Hepatocyte (in vitro differentiated cells): ENCODE data around the gene TEAD1. TPM values are rescaled to one million over a fixed set of nuclear protein-coding genes. Genes with fewer than 3 reads are reported as not detected.

Experiments
- DNase-seq: peaks from one replicate; pipeline ENCODE4 v3.0.0-alpha.2; 2016; ENCODE audit warnings: low spot score
- H2AFZ ChIP-seq: fragments of 200-600 bp; sonication (generic); 2 replicates; pipeline ENCODE4 v1.6.0; 2016; ENCODE audit warnings: antibody characterized with exemption, mild to moderate bottlenecking
- H3K27ac ChIP-seq: fragments of 200-600 bp; sonication (generic); 2 replicates; pipeline ENCODE4 v1.5.1; 2016; ENCODE audit warnings: mild to moderate bottlenecking
- H3K27me3 ChIP-seq: fragments of 200-600 bp; sonication (generic); 2 replicates; pipeline ENCODE4 v1.6.1; 2016
- H3K36me3 ChIP-seq: fragments of 200-600 bp; sonication (generic); replicated peaks from 2 replicates; pipeline ENCODE4 v1.5.1; 2016; ENCODE audit warnings: low read depth; ENCODE audit not compliant: insufficient read depth
- H3K4me1 ChIP-seq: fragments of 200-600 bp; sonication (generic); 2 replicates; pipeline ENCODE4 v1.5.1; 2016; ENCODE audit warnings: mild to moderate bottlenecking, moderate library complexity; ENCODE audit not compliant: insufficient read depth
- H3K4me2 ChIP-seq: fragments of 200-600 bp; sonication (generic); 2 replicates; pipeline ENCODE4 v1.6.0; 2016
- H3K4me3 ChIP-seq: fragments of 200-600 bp; sonication (generic); 2 replicates; pipeline ENCODE4 v1.5.1; 2016; ENCODE audit warnings: mild to moderate bottlenecking
- H3K79me2 ChIP-seq: fragments of 200-600 bp; sonication (generic); 2 replicates; pipeline ENCODE4 v1.6.0; 2017; ENCODE audit warnings: mild to moderate bottlenecking
- H3K9me2 ChIP-seq: fragments of 200-600 bp; sonication (generic); replicated peaks from 2 replicates; pipeline ENCODE4 v1.6.0; 2017; ENCODE audit warnings: mild to moderate bottlenecking; ENCODE audit not compliant: insufficient read depth
- H3K9me3 ChIP-seq: fragments of 200-600 bp; sonication (generic); 2 replicates; pipeline ENCODE4 v1.5.1; 2016; ENCODE audit warnings: low read depth, mild to moderate bottlenecking
- H4K20me1 ChIP-seq: fragments of 200-600 bp; sonication (generic); 2 replicates; pipeline ENCODE4 v1.6.0; 2016; ENCODE audit warnings: mild to moderate bottlenecking; ENCODE audit not compliant: insufficient read depth, poor library complexity, severe bottlenecking
- CTCF ChIP-seq: fragments of 200-600 bp; sonication (generic); IDR thresholded peaks from 2 replicates; pipeline ENCODE4 v1.5.1; 2016; ENCODE audit warnings: antibody characterized with exemption, mild to moderate bottlenecking; ENCODE audit not compliant: poor library complexity
- EZH2 ChIP-seq: fragments of 200-600 bp; sonication (generic); IDR thresholded peaks from 2 replicates; pipeline ENCODE4 v1.6.1; 2016; ENCODE audit warnings: antibody characterized with exemption, mild to moderate bottlenecking, borderline replicate concordance
- EZH2phosphoT487 ChIP-seq: fragments of 200-600 bp; sonication (generic); IDR thresholded peaks from one replicate; pipeline ENCODE4 v1.6.1; 2018; ENCODE audit warnings: antibody characterized with exemption, mild to moderate bottlenecking, low read depth, moderate library complexity; ENCODE audit not compliant: unreplicated experiment, severe bottlenecking
- WGBS: methylation state at CpG from one replicate; pipeline ENCODE4 v1.1.6; 2016; ENCODE audit warnings: low lambda C conversion rate; ENCODE audit errors: missing lambda C conversion rate; 5-methylcytosine and 5-hydroxymethylcytosine counted together
- polyA plus RNA-seq: library from polyadenylated mRNA; unstranded; fragments of >200 nt; fragmentation: Nextera tagmentation; extraction: Ambion mirVana; gene quantifications from 2 replicates; pipeline ENCODE4 v1.2.1, GENCODE V29; 2016
- total RNA-seq: library from RNA; depleted of rRNA; stranded (reverse); fragments of >200 nt; gene quantifications from 2 replicates; pipeline ENCODE4 v1.2.3, GENCODE V29; 2014

Gene TEAD1
- total and polyA plus RNA-seq, 2 experiments from 2014 or later, result 37.2 to 82.2 TPM

GRCh38 chr11:12746593-12747097, 72.4 kb downstream of the TEAD1 start:
- Histone ChIP-seq H3K27me3 (no peaks in the 10 kb centered on the region), H3K27ac (peak overlapping the region; percentile 24), H2AFZ (no peak overlapping the region), H3K36me3 (no peaks in the 10 kb centered on the region), H4K20me1 (peaks cover 44% of the 10 kb centered on the region), H3K4me2 (peak overlapping the region; percentile 41), H3K4me1 (peaks cover 27% of the 10 kb centered on the region), H3K4me3 (no peak overlapping the region), H3K79me2 (peaks cover 100% of the 10 kb centered on the region), H3K9me2 (no peaks in the 10 kb centered on the region), H3K9me3 (no peaks in the 10 kb centered on the region)
- 35% methylated on average over 6 of the region's 6 CpGs for WGBS
- DNase-seq, result peak; percentile 79
- TF ChIP-seq EZH2 (no peak), EZH2phosphoT487 (no peak), CTCF (no peak)

- Histone ChIP-seq H3K9me3 (no peaks in the 10 kb centered on the region), H4K20me1 (peaks cover 50% of the 10 kb centered on the region), H3K27me3 (no peaks in the 10 kb centered on the region), H3K4me1 (peaks cover 28% of the 10 kb centered on the region), H3K4me3 (no peak overlapping the region), H3K27ac (no peak overlapping the region), H3K36me3 (no peaks in the 10 kb centered on the region), H2AFZ (no peak overlapping the region), H3K9me2 (no peaks in the 10 kb centered on the region), H3K79me2 (peaks cover 100% of the 10 kb centered on the region), H3K4me2 (no peak overlapping the region)
- no peak for DNase-seq
- WGBS, result 93% methylated on average over 7 of the region's 7 CpGs
- TF ChIP-seq EZH2phosphoT487 (no peak), EZH2 (no peak), CTCF (no peak)
Measured at GRCh38 chr11:12748561-12748960, 74.3 kb downstream of the TEAD1 start.

DNA sequence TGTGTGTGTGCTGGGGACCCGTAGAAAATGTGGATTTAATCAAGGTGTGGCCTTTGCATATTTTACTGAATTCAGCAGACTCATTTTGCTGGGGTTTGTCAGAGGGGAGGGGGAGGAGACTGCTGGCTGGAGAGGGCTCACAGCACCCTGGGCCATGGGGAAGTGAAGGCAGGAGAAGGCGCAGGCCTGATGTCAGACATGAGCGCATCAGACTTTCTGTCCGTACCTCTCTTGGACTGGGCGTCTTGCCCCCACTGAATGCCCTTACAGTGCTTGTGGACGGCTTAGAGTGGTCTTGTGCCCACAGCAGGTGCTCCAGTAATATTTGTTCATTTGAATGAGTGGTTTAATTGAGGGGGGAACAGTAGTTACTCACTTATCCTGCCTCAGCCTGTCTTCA, 75.2 kb downstream of the TEAD1 start:
- Histone ChIP-seq H3K36me3 (no peaks in the 10 kb centered on the region), H3K27ac (no peak overlapping the region), H3K4me2 (no peak overlapping the region), H3K4me3 (no peak overlapping the region), H3K9me2 (no peaks in the 10 kb centered on the region), H3K79me2 (peaks cover 100% of the 10 kb centered on the region), H3K27me3 (no peaks in the 10 kb centered on the region), H2AFZ (no peak overlapping the region), H3K9me3 (no peaks in the 10 kb centered on the region), H4K20me1 (peaks cover 55% of the 10 kb centered on the region), H3K4me1 (peaks cover 31% of the 10 kb centered on the region)
- no peak for DNase-seq
- no peak for TF ChIP-seq CTCF
- TF ChIP-seq EZH2phosphoT487, result no peak
- no peak for TF ChIP-seq EZH2
- WGBS, result 88% methylated on average over 6 of the region's 6 CpGs
